Effector CD4-positive, alpha-beta T cell (primary cell): ENCODE results near the gene SELENOP.
"Not testable (repeated sequence)": the region's sequence is repeated elsewhere in the genome, so short reads cannot be mapped to it uniquely, and the experiment has no call there.

Source experiments
- DNase-seq: peaks from one replicate; pipeline ENCODE4 v3.0.0-alpha.2; 2020

Gene SELENOP

GRCh38 chr5:42826757-42827515 is 15.2 kb upstream of the SELENOP start:
- no peak for DNase-seq

GRCh38 chr5:42825422-42826148 is 13.9 kb upstream of the SELENOP start:
- no peak for DNase-seq

GRCh38 chr5:42824347-42824976 is 12.8 kb upstream of the SELENOP start:
- no peak for DNase-seq

- DNase-seq, result no peak
These were observed 10.9 kb upstream of the SELENOP start for GRCh38 chr5:42822548-42822947.

GRCh38 chr5:42819745-42820144 is 8.1 kb upstream of the SELENOP start:
- DNase-seq, result no peak

GRCh38 chr5:42816546-42816945 is 4.9 kb upstream of the SELENOP start:
- DNase-seq, result not testable (repeated sequence)

- no peak for DNase-seq
These were observed 1.8 kb upstream of the SELENOP start for GRCh38 chr5:42813533-42813932.

- no peak for DNase-seq
These were observed 928 bp upstream of the SELENOP start for GRCh38 chr5:42812620-42813019.

GRCh38 chr5:42810834-42811590 is 680 bp downstream of the SELENOP start:
- DNase-seq, result no peak

- DNase-seq, result no peak
These were observed 2.6 kb downstream of the SELENOP start for GRCh38 chr5:42808888-42809611.

GRCh38 chr5:42807722-42808447 is 3.8 kb downstream of the SELENOP start:
- DNase-seq, result no peak

- DNase-seq, result no peak
These were observed 4.9 kb downstream of the SELENOP start for GRCh38 chr5:42806701-42807262.

- DNase-seq, result no peak
These were observed 5.5 kb downstream of the SELENOP start for GRCh38 chr5:42806004-42806700.

GRCh38 chr5:42804717-42805339 is 6.9 kb downstream of the SELENOP start:
- DNase-seq, result no peak

GRCh38 chr5:42801516-42802166 is 10.1 kb downstream of the SELENOP start:
- no peak for DNase-seq

- no peak for DNase-seq
These were observed 10.9 kb downstream of the SELENOP start for GRCh38 chr5:42800748-42801330.

- no peak for DNase-seq
These were observed 12.0 kb downstream of the SELENOP start for GRCh38 chr5:42799668-42800114.

- DNase-seq, result no peak
These were observed 12.5 kb downstream of the SELENOP start for GRCh38 chr5:42799241-42799608.
